H1 (cell line): Measurements from ENCODE around the gene ZFP37. TPM values are rescaled to one million over a fixed set of nuclear protein-coding genes. Genes with fewer than 3 reads are reported as not detected.

Source experiments
- CTCF ChIA-PET: fragments of 300-600 bp; sonication (Branson Sonifier 250); formaldehyde crosslinking; loops from one replicate; lab custom pipeline; 2021; ENCODE audit not compliant: partially characterized antibody; lab: Charles Lee
- POLR2A ChIA-PET: fragments of 300-600 bp; sonication (Branson Sonifier 250); formaldehyde crosslinking; loops from one replicate; lab custom pipeline; 2021; ENCODE audit warnings: inconsistent platforms; ENCODE audit not compliant: partially characterized antibody; lab: Charles Lee
- DNase-seq, 2 experiments: peaks; one replicate each; pipeline versions ENCODE4 v3.0.0 to v3.0.0-alpha.2; 2010 to 2022; ENCODE audit warnings: low spot score in 2 of 2, low read depth in 1 of 2, mixed read lengths in 1 of 2
- FAIRE-seq: peaks from 2 replicates; lab custom pipeline; 2011; peaks lifted over from hg19 to GRCh38; lab: Jason Lieb, UNC
- H2AFZ ChIP-seq: 2 replicates; pipeline ENCODE4 v1.8.1; 2012; ENCODE audit warnings: low read length, inconsistent platforms
- H2AK5ac ChIP-seq: 2 replicates; pipeline ENCODE4 v1.6.1; 2013; ENCODE audit warnings: low read depth, low read length
- H2BK120ac ChIP-seq: replicated peaks from 2 replicates; pipeline ENCODE3; 2013; ENCODE audit warnings: low read depth, low read length, inconsistent platforms
- H2BK12ac ChIP-seq: 2 replicates; pipeline ENCODE4 v1.6.1; 2013; ENCODE audit warnings: low read depth, low read length
- H2BK15ac ChIP-seq: 2 replicates; pipeline ENCODE4 v1.6.1; 2013; ENCODE audit warnings: low read length
- H2BK20ac ChIP-seq: 2 replicates; pipeline ENCODE4 v1.6.1; 2013; ENCODE audit warnings: low read length
- H2BK5ac ChIP-seq: 2 replicates; pipeline ENCODE4 v1.6.1; 2013; ENCODE audit warnings: low read depth, low read length
- H3K14ac ChIP-seq: 2 replicates; pipeline ENCODE4 v1.6.1; 2013; ENCODE audit warnings: inconsistent platforms; ENCODE audit not compliant: insufficient read length
- H3K18ac ChIP-seq: 2 replicates; pipeline ENCODE4 v1.6.1; 2013; ENCODE audit warnings: low read length; ENCODE audit errors: extremely low read depth
- H3K23ac ChIP-seq: 2 replicates; pipeline ENCODE4 v1.6.1; 2013; ENCODE audit warnings: inconsistent platforms; ENCODE audit not compliant: insufficient read length
- H3K23me2 ChIP-seq: 2 replicates; pipeline ENCODE4 v1.6.1; 2013; ENCODE audit warnings: low read depth, low read length
- H3K27ac ChIP-seq: 2 replicates; pipeline ENCODE4 v1.6.1; 2011; ENCODE audit warnings: low read depth, low read length, inconsistent platforms
- H3K27me3 ChIP-seq, 4 experiments: replicated peaks in 1 of 4; 1 replicate in 1 of 4; 2 replicates in 3 of 4; pipeline versions ENCODE4 v1.6.1 to v1.8.1; 2011 to 2013; ENCODE audit warnings: low read length in 3 of 4, mild to moderate bottlenecking in 3 of 4, inconsistent platforms in 2 of 4, mixed read lengths in 2 of 4, moderate library complexity in 1 of 4; ENCODE audit not compliant: control insufficient read depth in 3 of 4, insufficient read depth in 3 of 4; ENCODE audit errors: extremely low read depth in 1 of 4
- H3K36me3 ChIP-seq, 4 experiments: 2 replicates each; pipeline versions ENCODE4 v1.6.1 to v1.8.1; 2011 to 2013; ENCODE audit warnings: mild to moderate bottlenecking in 4 of 4, low read length in 3 of 4, moderate library complexity in 2 of 4, control low read depth in 1 of 4, inconsistent platforms in 1 of 4; ENCODE audit not compliant: insufficient read depth in 4 of 4, control insufficient read depth in 2 of 4
- H3K4ac ChIP-seq: replicated peaks from 2 replicates; pipeline ENCODE3; 2013; ENCODE audit warnings: low read length, low read depth, mixed read lengths, inconsistent platforms; ENCODE audit not compliant: insufficient read length
- H3K4me1 ChIP-seq, 4 experiments: replicated peaks in 1 of 4; 1 replicate in 1 of 4; 2 replicates in 3 of 4; pipeline versions ENCODE4 v1.6.1 to v1.8.1; 2011 to 2013; ENCODE audit warnings: low read length in 3 of 4, inconsistent platforms in 2 of 4, mixed read lengths in 1 of 4; ENCODE audit not compliant: insufficient read depth in 4 of 4, control insufficient read depth in 3 of 4
- H3K4me2 ChIP-seq, 2 experiments: 2 replicates each; pipeline versions ENCODE4 v1.6.1 to v1.8.1; 2011 to 2013; ENCODE audit warnings: low read depth in 2 of 2, low read length in 2 of 2, control low read depth in 1 of 2, inconsistent platforms in 1 of 2, mild to moderate bottlenecking in 1 of 2; ENCODE audit not compliant: insufficient read depth in 1 of 2
- H3K4me3 ChIP-seq, 4 experiments: fragments of 200-600, 300-600 bp in 1 of 4; sonication (generic), shearing (Covaris generic), sonication (Bioruptor Twin) in 1 of 4; 2 replicates each; pipeline versions ENCODE4 v1.5.1 to v1.8.1; 2011 to 2016; ENCODE audit warnings: low read length in 4 of 4, low read depth in 3 of 4, control low read depth in 2 of 4, inconsistent platforms in 2 of 4, mild to moderate bottlenecking in 2 of 4, mixed read lengths in 1 of 4, moderate library complexity in 1 of 4; ENCODE audit not compliant: insufficient read depth in 2 of 4; ENCODE audit errors: extremely low read depth in 1 of 4
- H3K56ac ChIP-seq: replicated peaks from 2 replicates; pipeline ENCODE3; 2013; ENCODE audit warnings: low read depth, mild to moderate bottlenecking, mixed read lengths, low read length, inconsistent platforms; ENCODE audit not compliant: insufficient read length
- H3K79me1 ChIP-seq: 2 replicates; pipeline ENCODE4 v1.6.1; 2013; ENCODE audit warnings: low read depth, low read length, control low read depth
- H3K79me2 ChIP-seq, 2 experiments: 2 replicates each; pipeline versions ENCODE4 v1.6.1 to v1.8.1; 2012 to 2013; ENCODE audit warnings: low read length in 2 of 2, mild to moderate bottlenecking in 2 of 2, inconsistent platforms in 1 of 2; ENCODE audit not compliant: insufficient read depth in 2 of 2, control insufficient read depth in 1 of 2
- H3K9ac ChIP-seq, 4 experiments: replicated peaks in 1 of 4; 1 replicate in 1 of 4; 2 replicates in 3 of 4; pipeline versions ENCODE4 v1.6.1 to v1.8.1; 2011 to 2013; ENCODE audit warnings: low read depth in 3 of 4, low read length in 3 of 4, control low read depth in 2 of 4, mild to moderate bottlenecking in 2 of 4, moderate library complexity in 2 of 4, inconsistent platforms in 1 of 4; ENCODE audit errors: extremely low read depth in 1 of 4
- H3K9me3 ChIP-seq, 2 experiments: 2 replicates each; pipeline versions ENCODE4 v1.6.1 to v1.8.1; 2012 to 2013; ENCODE audit warnings: mild to moderate bottlenecking in 2 of 2, moderate library complexity in 2 of 2, control low read depth in 1 of 2, inconsistent platforms in 1 of 2, low read depth in 1 of 2, low read length in 1 of 2, mixed read lengths in 1 of 2; ENCODE audit not compliant: insufficient read depth in 2 of 2
- H4K20me1 ChIP-seq, 2 experiments: replicated peaks in 1 of 2; 2 replicates each; pipeline versions ENCODE3 to v1.8.1; 2011 to 2013; ENCODE audit warnings: inconsistent platforms in 2 of 2, low read length in 2 of 2, mild to moderate bottlenecking in 1 of 2; ENCODE audit not compliant: insufficient read depth in 2 of 2, control insufficient read depth in 1 of 2
- H4K5ac ChIP-seq: 2 replicates; pipeline ENCODE4 v1.6.1; 2013; ENCODE audit warnings: low read length, low read depth, mixed read lengths, inconsistent platforms; ENCODE audit not compliant: insufficient read length
- H4K8ac ChIP-seq: 2 replicates; pipeline ENCODE4 v1.8.0; 2013; ENCODE audit warnings: mild to moderate bottlenecking, moderate library complexity, low read length, inconsistent platforms; ENCODE audit not compliant: insufficient read depth; ENCODE audit errors: extremely low read depth
- H4K91ac ChIP-seq: replicated peaks from 2 replicates; pipeline ENCODE3; 2013; ENCODE audit warnings: low read length, mixed read lengths, inconsistent platforms; ENCODE audit not compliant: insufficient read length
- CEBPB ChIP-seq: IDR thresholded peaks from 2 replicates; pipeline ENCODE4 v1.6.1; 2012; ENCODE audit warnings: low read depth, low read length
- CTBP2 ChIP-seq: IDR thresholded peaks from 2 replicates; pipeline ENCODE4 v1.7.0; 2011; ENCODE audit warnings: borderline replicate concordance, mild to moderate bottlenecking, moderate library complexity, mixed read lengths, low read length; ENCODE audit not compliant: insufficient read depth, insufficient read length
- EZH2 ChIP-seq: fragments of 200-600 bp; sonication (generic); IDR thresholded peaks from 2 replicates; pipeline ENCODE4 v1.7.1; 2012; ENCODE audit warnings: low read depth, mild to moderate bottlenecking, moderate library complexity, low read length, inconsistent platforms; ENCODE audit not compliant: severe bottlenecking
- JUN ChIP-seq: IDR thresholded peaks from 2 replicates; pipeline ENCODE4 v1.6.1; 2011; ENCODE audit warnings: low read depth, mild to moderate bottlenecking, improper control_type of control experiment, low read length
- MAFK ChIP-seq: IDR thresholded peaks from 2 replicates; pipeline ENCODE4 v1.6.1; 2012; ENCODE audit warnings: low read depth, mild to moderate bottlenecking, improper control_type of control experiment, low read length
- SRF ChIP-seq: IDR thresholded peaks from 2 replicates; pipeline ENCODE4 v1.6.1; 2011; ENCODE audit warnings: mild to moderate bottlenecking, low read depth, low read length, moderate library complexity
- TBP ChIP-seq: IDR thresholded peaks from 2 replicates; pipeline ENCODE4 v1.6.1; 2011; ENCODE audit warnings: low read depth, low read length, improper control_type of control experiment
- ZNF274 ChIP-seq: IDR thresholded peaks from 2 replicates; pipeline ENCODE4 v1.7.0; 2012; ENCODE audit warnings: low read length, borderline replicate concordance; ENCODE audit errors: extremely low read depth
- WGBS, 2 experiments: shearing (Covaris generic) in 1 of 2; methylation state at CpG; one replicate each; pipeline versions ENCODE4 v1.1.6 to v1.1.7; 2013 to 2015; ENCODE audit warnings: low lambda C conversion rate in 2 of 2, mixed read lengths in 2 of 2, inconsistent platforms in 1 of 2, low coverage in 1 of 2, missing lambda C conversion rate in 1 of 2; ENCODE audit not compliant: insufficient replicate concordance in 2 of 2, insufficient coverage in 1 of 2, insufficient read length in 1 of 2; ENCODE audit errors: extremely low coverage in 1 of 2, missing lambda C conversion rate in 1 of 2; 5-methylcytosine and 5-hydroxymethylcytosine counted together
- polyA plus RNA-seq, 7 experiments: library from polyadenylated mRNA; depleted of rRNA in 3 of 7; stranded (reverse) in 5 of 7; unstranded in 2 of 7; fragments of >200 nt in 5 of 7; fragments of 200-250 nt in 2 of 7; gene quantifications; 1 replicate in 5 of 7; 2 replicates in 1 of 7; 4 replicates in 1 of 7; pipeline versions ENCODE4 v1.2.1 to v1.2.3, GENCODE V29; 2011 to 2013; ENCODE audit warnings: missing spikeins in 2 of 7, mixed read lengths in 2 of 7
- total RNA-seq: library from RNA; stranded (reverse); fragmentation: NEBNext Ultra II Directional; extraction: Animal tissue kit (Norgen Biotek cat#: 25700); gene quantifications from 2 replicates; pipeline ENCODE4 v1.2.1, GENCODE V29; 2021
- TF ChIP-seq, protein P1 (sequence below): IDR thresholded peaks from 2 replicates; pipeline ENCODE4 v1.6.1; 2011; ENCODE audit warnings: low read length, improper control_type of control experiment
- TF ChIP-seq, protein P2 (sequence below): IDR thresholded peaks from 2 replicates; pipeline ENCODE4 v1.6.1; 2012; ENCODE audit warnings: inconsistent platforms

Gene ZFP37
- total and polyA plus RNA-seq, 2 of the 8 experiments (the other 6 are each of a cell fraction or from before 2014, with no cell fraction given): 0.38 to 5.1 TPM

DNA sequence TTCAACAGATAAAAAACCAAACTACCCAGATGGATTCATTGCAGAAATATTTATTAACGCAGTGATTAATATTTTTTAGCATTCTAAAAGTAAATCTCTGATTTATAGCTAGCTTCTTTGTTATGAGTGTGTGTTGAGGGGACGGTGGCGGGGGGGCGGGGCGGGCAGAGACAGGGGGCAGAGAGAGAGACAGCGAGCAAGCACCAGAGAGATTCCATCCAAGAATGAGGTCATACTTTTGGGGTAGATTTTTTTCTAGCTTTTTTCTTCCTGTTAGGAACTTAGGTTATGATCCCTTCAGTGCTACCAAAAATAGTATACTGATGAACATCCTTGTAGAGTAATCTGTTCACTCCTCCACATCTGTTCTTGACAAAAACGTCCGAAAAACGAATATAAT is 44.0 kb downstream of the ZFP37 start:
- no peak overlapping the region for H2BK120ac ChIP-seq
- H4K91ac ChIP-seq: no peak overlapping the region
- H2BK5ac ChIP-seq: no peak overlapping the region
- ChIA-PET POLR2A (interaction anchor here (0.7 to 0.9 kb wide), 3 partner anchors 8 to 30 kb away, joined by 3 to 4 read pairs (median 3); no protein-coding TSS in a partner anchor), CTCF (interaction anchor here (2.5 kb wide), 1 partner anchor 36 kb away, joined by 9 read pairs; no protein-coding TSS in a partner anchor)
- peak overlapping the region; percentile 62 to 80 (median 72); a peak in 7 of 8 replicates for H3K4me3 ChIP-seq
- H3K4me1 ChIP-seq: peaks cover 0 to 3% (median 0%) of the 10 kb centered on the region in 4 experiments; a peak in 2 of 7 replicates
- H3K79me2 ChIP-seq: no peaks in the 10 kb centered on the region
- no peak overlapping the region for H2BK20ac ChIP-seq
- no peak overlapping the region for H2AK5ac ChIP-seq
- H3K23ac ChIP-seq: no peak overlapping the region
- H3K27ac ChIP-seq: no peak overlapping the region
- H3K27me3 ChIP-seq: no peaks in the 10 kb centered on the region
- H3K9ac ChIP-seq: no peak overlapping the region
- H2BK12ac ChIP-seq: no peak overlapping the region
- no peak overlapping the region for H4K8ac ChIP-seq
- H4K5ac ChIP-seq: no peak overlapping the region
- peak overlapping the region; percentile 66 to 94; a peak in 3 of 4 replicates for H3K4me2 ChIP-seq
- no peak for DNase-seq
- no peak overlapping the region for H3K56ac ChIP-seq
- peaks cover 4% of the 10 kb centered on the region; the same call in 1 of the 2 replicates for H3K23me2 ChIP-seq
- H3K79me1 ChIP-seq: no peaks in the 10 kb centered on the region
- peak overlapping the region; percentile 99 for H2AFZ ChIP-seq
- no peak overlapping the region for H3K18ac ChIP-seq
- H3K36me3 ChIP-seq: peaks cover 0 to 6% (median 2%) of the 10 kb centered on the region in 4 experiments; a peak in 3 of 8 replicates
- FAIRE-seq: no peak
- TF ChIP-seq EZH2: no peak
- TF ChIP-seq, protein P1, sequence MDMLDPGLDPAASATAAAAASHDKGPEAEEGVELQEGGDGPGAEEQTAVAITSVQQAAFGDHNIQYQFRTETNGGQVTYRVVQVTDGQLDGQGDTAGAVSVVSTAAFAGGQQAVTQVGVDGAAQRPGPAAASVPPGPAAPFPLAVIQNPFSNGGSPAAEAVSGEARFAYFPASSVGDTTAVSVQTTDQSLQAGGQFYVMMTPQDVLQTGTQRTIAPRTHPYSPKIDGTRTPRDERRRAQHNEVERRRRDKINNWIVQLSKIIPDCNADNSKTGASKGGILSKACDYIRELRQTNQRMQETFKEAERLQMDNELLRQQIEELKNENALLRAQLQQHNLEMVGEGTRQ: no peak
- TF ChIP-seq MAFK: no peak
- no peak for TF ChIP-seq TBP
- no peak for TF ChIP-seq SRF
- TF ChIP-seq, protein P2, sequence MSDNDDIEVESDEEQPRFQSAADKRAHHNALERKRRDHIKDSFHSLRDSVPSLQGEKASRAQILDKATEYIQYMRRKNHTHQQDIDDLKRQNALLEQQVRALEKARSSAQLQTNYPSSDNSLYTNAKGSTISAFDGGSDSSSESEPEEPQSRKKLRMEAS: no peak
- no peak for TF ChIP-seq CTBP2
- no peak for TF ChIP-seq JUN
- TF ChIP-seq ZNF274: no peak
- TF ChIP-seq CEBPB: no peak
- TF ChIP-seq, all 59 proteins: peak for 0
- 65% methylated on average over 5 of the region's 9 CpGs; no CpG with 5 or more reads in 1 of the 2 experiments for WGBS, 2 experiments
- no peak overlapping the region for H3K4ac ChIP-seq
- H3K14ac ChIP-seq: no peak overlapping the region
- H2BK15ac ChIP-seq: no peak overlapping the region
- H3K9me3 ChIP-seq: peaks cover 0 to 7% of the 10 kb centered on the region in 2 experiments; a peak in 3 of 4 replicates
- H4K20me1 ChIP-seq: no peaks in the 10 kb centered on the region
